ENCODE measurements around the gene EPHB4.
"Not testable (repeated sequence)": the region's sequence is repeated elsewhere in the genome, so short reads cannot be mapped to it uniquely, and the experiment has no call there.

The EPHB4 gene

GRCh38 chr7:100783804-100784203, 43.5 kb downstream of the EPHB4 start:
- DNase-seq: no peak

DNA sequence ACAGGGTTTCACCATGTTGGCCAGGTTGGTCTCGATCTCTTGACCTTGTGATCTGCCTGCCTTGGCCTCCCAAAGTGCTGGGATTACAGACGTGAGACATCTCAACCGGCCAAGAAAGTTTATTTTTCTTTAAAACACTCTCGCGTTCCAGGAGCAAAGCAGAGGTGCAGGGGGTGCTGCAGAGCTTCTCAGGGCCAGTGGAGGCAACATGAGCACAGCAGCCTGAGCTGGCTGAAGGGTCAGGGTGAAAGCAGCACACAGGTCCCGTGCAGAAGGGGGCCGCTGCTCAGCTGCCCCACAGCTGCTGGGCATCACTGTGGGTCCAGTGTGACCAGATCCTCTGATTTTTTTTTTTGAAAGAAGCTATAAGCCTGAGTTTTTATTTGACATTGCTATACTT, 46.1 kb downstream of the EPHB4 start:
- no peak for DNase-seq

GRCh38 chr7:100779359-100779758, 48.0 kb downstream of the EPHB4 start:
- no peak for DNase-seq

- DNase-seq: no peak
Observed at GRCh38 chr7:100778061-100778621, 49.2 kb downstream of the EPHB4 start.

GRCh38 chr7:100773491-100773890, 53.8 kb downstream of the EPHB4 start:
- DNase-seq: no peak

- DNase-seq: no peak
Observed at GRCh38 chr7:100768784-100769183, 58.5 kb downstream of the EPHB4 start.

DNA sequence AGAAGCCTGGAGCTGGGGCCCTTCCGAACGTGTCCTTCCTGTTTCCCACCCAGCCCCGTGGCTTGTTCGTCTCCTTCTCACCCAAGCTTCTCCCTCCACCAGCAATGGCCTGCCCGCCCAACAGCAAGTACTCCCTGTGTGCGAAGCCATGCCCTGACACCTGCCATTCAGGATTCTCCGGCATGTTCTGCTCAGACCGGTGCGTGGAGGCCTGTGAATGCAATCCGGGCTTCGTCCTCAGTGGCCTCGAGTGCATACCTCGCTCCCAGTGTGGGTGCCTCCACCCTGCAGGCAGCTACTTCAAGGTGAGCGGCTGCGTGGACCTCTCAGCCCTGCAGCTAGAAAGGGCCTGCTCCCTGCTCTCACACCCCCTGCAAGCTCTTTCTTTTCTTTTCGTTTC, 62.1 kb downstream of the EPHB4 start:
- no peak for DNase-seq

- DNase-seq: no peak
Observed at GRCh38 chr7:100764841-100765240, 62.5 kb downstream of the EPHB4 start.

DNA sequence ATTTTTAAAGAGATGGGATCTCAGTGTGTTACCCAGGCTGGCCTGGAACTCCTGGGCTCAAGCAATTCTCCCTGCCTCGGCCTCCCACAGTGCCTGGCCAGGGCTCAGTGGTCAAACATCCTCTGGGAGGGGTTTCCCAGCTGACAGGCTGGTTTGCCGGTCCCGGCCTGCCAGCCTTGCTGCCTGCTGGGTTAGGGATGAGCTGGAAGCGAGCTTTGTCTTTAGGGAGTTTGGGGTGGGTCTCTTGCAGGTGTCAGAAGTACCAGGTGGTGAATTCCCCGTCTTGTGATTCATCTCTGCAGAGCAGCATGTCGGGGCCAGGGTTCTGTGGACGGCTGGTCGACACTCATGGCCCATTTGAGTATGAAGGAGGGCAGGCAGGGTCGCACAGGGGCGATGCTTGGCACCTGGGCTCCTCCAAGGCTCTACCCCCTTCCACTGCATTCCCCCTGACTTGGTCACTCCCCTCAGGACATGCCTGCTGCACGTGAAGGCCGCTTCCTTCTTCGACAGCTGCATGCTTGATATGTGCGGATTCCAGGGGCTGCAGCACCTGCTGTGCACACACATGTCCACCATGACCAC, 63.7 kb downstream of the EPHB4 start:
- DNase-seq: no peak

DNA sequence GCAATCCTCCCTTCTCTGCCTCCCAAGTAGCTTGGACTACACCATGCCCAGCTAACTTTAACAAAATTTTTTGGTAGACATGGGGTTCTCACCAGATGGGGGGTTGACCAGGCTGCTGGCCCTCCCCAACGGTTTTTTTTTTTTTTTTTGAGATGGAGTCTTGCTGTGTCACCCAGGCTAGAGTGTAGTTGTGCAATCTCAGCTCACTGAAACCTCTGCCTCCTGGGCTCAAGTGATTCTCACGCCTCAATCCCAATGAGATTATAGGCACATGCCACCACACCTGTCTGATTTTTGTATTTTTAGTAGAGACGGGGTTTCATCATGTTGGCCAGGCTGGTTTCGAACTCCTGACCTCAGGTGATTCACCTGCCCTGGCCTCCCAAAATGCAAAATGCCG, 64.5 kb downstream of the EPHB4 start:
- DNase-seq: not testable (repeated sequence)

GRCh38 chr7:100759357-100760171, 67.8 kb downstream of the EPHB4 start:
- no peak for DNase-seq

DNA sequence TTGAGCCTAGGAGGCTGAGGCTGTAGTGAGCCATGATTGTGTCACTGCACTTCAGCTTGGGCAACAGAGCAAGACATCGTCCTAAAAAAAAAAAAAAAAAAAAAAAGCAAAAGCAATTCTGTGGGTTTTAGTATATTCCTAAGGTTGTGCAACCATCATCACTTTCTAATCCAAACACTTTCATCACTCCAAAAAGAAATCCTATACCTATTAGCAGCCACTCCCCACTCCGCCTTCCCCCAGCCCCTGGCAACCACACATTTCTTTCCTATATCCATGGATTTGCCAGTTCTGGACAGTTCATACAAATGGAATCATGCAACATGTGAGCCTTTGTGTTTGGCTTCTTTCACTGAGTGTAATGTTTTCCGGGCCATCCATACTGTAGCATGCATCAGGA, 73.6 kb downstream of the EPHB4 start:
- no peak for DNase-seq

DNA sequence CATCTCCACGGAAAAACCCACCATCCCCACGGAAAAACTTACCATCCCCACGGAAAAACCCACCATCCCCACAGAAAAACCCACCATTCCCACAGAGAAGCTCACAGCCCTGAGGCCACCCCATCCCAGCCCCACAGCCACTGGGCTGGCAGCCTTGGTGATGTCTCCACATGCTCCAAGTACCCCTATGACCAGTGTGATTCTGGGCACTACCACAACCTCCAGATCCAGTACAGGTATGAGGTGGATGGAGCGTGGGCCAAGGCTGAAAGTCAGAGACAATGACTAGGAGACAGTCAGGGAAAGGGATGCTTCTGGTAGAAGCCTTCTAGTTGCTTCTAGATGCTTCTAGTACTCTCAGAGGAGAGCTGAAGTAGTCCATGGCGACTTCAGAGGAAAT, 74.3 kb downstream of the EPHB4 start:
- DNase-seq: no peak

Data from NCI-H1092 treated with DMSO at 0.1 percent for 48 hours (cell line).